HG03108 (cell line): Measurements from ENCODE around the gene DNASE1L1.

Experiments used
- ATAC-seq: cut with Tn5 transposase; IDR thresholded peaks from one replicate; pipeline ENCODE4 v1.9.1; 2021; ENCODE audit warnings: moderate library complexity; ENCODE audit not compliant: unreplicated experiment

DNASE1L1 gene

GRCh38 chrX:154370300-154371016 is 38.6 kb downstream of the DNASE1L1 start:
- ATAC-seq = no peak

- no peak for ATAC-seq
These were observed 39.4 kb downstream of the DNASE1L1 start for GRCh38 chrX:154369449-154370299.

GRCh38 chrX:154368630-154369448 is 40.2 kb downstream of the DNASE1L1 start:
- no peak for ATAC-seq

GRCh38 chrX:154367474-154368308 is 41.4 kb downstream of the DNASE1L1 start:
- ATAC-seq = no peak

GRCh38 chrX:154366666-154367055 is 42.4 kb downstream of the DNASE1L1 start:
- no peak for ATAC-seq

- ATAC-seq = no peak
These were observed 42.9 kb downstream of the DNASE1L1 start for GRCh38 chrX:154365997-154366665.

- ATAC-seq = no peak
These were observed 43.9 kb downstream of the DNASE1L1 start for GRCh38 chrX:154365052-154365600.

- no peak for ATAC-seq
These were observed 45.2 kb downstream of the DNASE1L1 start for GRCh38 chrX:154363706-154364439.

- no peak for ATAC-seq
These were observed 46.8 kb downstream of the DNASE1L1 start for GRCh38 chrX:154362085-154362742.

GRCh38 chrX:154360155-154360713 is 48.8 kb downstream of the DNASE1L1 start:
- ATAC-seq = no peak

- ATAC-seq = no peak
These were observed 49.5 kb downstream of the DNASE1L1 start for GRCh38 chrX:154359362-154360154.

GRCh38 chrX:154358829-154359228 is 50.2 kb downstream of the DNASE1L1 start:
- ATAC-seq = no peak

- no peak for ATAC-seq
These were observed 51.0 kb downstream of the DNASE1L1 start for GRCh38 chrX:154358011-154358410.

- no peak for ATAC-seq
These were observed 51.8 kb downstream of the DNASE1L1 start for GRCh38 chrX:154357205-154357604.

- ATAC-seq = no peak
These were observed 52.5 kb downstream of the DNASE1L1 start for GRCh38 chrX:154356596-154356995.

GRCh38 chrX:154355776-154356140 is 53.3 kb downstream of the DNASE1L1 start:
- ATAC-seq = no peak

- ATAC-seq = no peak
These were observed 53.8 kb downstream of the DNASE1L1 start for GRCh38 chrX:154355094-154355775.
